Keratinocyte (primary cell): Measurements from ENCODE around the gene DEUP1. TPM values are rescaled to one million over a fixed set of nuclear protein-coding genes. Genes with fewer than 3 reads are reported as not detected.
"Not testable (repeated sequence)": the region's sequence is repeated elsewhere in the genome, so short reads cannot be mapped to it uniquely, and the experiment has no call there.

ENCODE experiments used
- DNase-seq: peaks from one replicate; pipeline ENCODE4 v3.0.0-alpha.2; 2011; ENCODE audit warnings: low read depth, missing footprints, low spot score
- FAIRE-seq: peaks from 2 replicates; lab custom pipeline; 2011; peaks lifted over from hg19 to GRCh38; lab: Jason Lieb, UNC
- H2AFZ ChIP-seq: 2 replicates; pipeline ENCODE4 v1.6.0; 2012; ENCODE audit warnings: low read length, control low read depth, inconsistent platforms; ENCODE audit not compliant: control insufficient read depth
- H3K27ac ChIP-seq: 2 replicates; pipeline ENCODE4 v1.5.1; 2011; ENCODE audit warnings: low read length; ENCODE audit not compliant: control insufficient read depth, insufficient read depth
- H3K27me3 ChIP-seq: 3 replicates; pipeline ENCODE4 v1.6.0; 2011; ENCODE audit warnings: low read length; ENCODE audit not compliant: control insufficient read depth, insufficient read depth; ENCODE audit errors: extremely low read depth
- H3K36me3 ChIP-seq, 2 experiments: 2 replicates in 1 of 2; 3 replicates in 1 of 2; pipeline ENCODE4 v1.5.1; 2011; ENCODE audit warnings: low read length in 2 of 2, mild to moderate bottlenecking in 1 of 2; ENCODE audit not compliant: control insufficient read depth in 2 of 2, insufficient read depth in 2 of 2; ENCODE audit errors: extremely low read depth in 1 of 2
- H3K4me1 ChIP-seq: 3 replicates; pipeline ENCODE4 v1.5.1; 2011; ENCODE audit warnings: low read length; ENCODE audit not compliant: control insufficient read depth, insufficient read depth; ENCODE audit errors: extremely low read depth
- H3K4me2 ChIP-seq: 3 replicates; pipeline ENCODE4 v1.6.0; 2011; ENCODE audit warnings: low read depth, low read length; ENCODE audit not compliant: control insufficient read depth, insufficient read depth; ENCODE audit errors: extremely low read depth
- H3K4me3 ChIP-seq, 3 experiments: fragments of 200-600 bp in 1 of 3; sonication (generic) in 1 of 3; 2 replicates in 2 of 3; 3 replicates in 1 of 3; pipeline ENCODE4 v1.5.1; 2011 to 2016; ENCODE audit warnings: low read length in 3 of 3, mild to moderate bottlenecking in 3 of 3, control low read depth in 2 of 3, inconsistent platforms in 1 of 3, low read depth in 1 of 3, mixed read lengths in 1 of 3, mixed run types in 1 of 3, moderate library complexity in 1 of 3; ENCODE audit not compliant: control insufficient read depth in 2 of 3, insufficient read depth in 2 of 3; ENCODE audit errors: extremely low read depth in 1 of 3
- H3K79me2 ChIP-seq: 2 replicates; pipeline ENCODE4 v1.6.0; 2012; ENCODE audit warnings: low read length; ENCODE audit not compliant: control insufficient read depth, insufficient read depth
- H3K9ac ChIP-seq: 3 replicates; pipeline ENCODE4 v1.6.0; 2011; ENCODE audit warnings: low read length; ENCODE audit not compliant: control insufficient read depth, insufficient read depth; ENCODE audit errors: extremely low read depth
- H3K9me1 ChIP-seq: 3 replicates; pipeline ENCODE4 v1.6.0; 2011; ENCODE audit warnings: low read length; ENCODE audit not compliant: control insufficient read depth, insufficient read depth; ENCODE audit errors: extremely low read depth
- H3K9me3 ChIP-seq: 2 replicates; pipeline ENCODE4 v1.5.1; 2012; ENCODE audit warnings: low read depth, low read length; ENCODE audit not compliant: control insufficient read depth
- H4K20me1 ChIP-seq: 3 replicates; pipeline ENCODE4 v1.6.0; 2011; ENCODE audit warnings: low read length; ENCODE audit not compliant: control insufficient read depth, insufficient read depth; ENCODE audit errors: extremely low read depth
- CTCF ChIP-seq, 3 experiments: IDR thresholded peaks in 1 of 3; conservative IDR thresholded peaks in 1 of 3; optimal IDR thresholded peaks in 1 of 3; 2 replicates in 2 of 3; 3 replicates in 1 of 3; pipeline versions ENCODE3 to v1.5.1; 2011; ENCODE audit warnings: low read length in 3 of 3, mild to moderate bottlenecking in 3 of 3, moderate library complexity in 2 of 3, control low read depth in 1 of 3, inconsistent platforms in 1 of 3; ENCODE audit not compliant: insufficient read depth in 2 of 3; ENCODE audit errors: extremely low read depth in 1 of 3
- EZH2 ChIP-seq: IDR thresholded peaks from one replicate; pipeline ENCODE4 v1.6.1; 2012; ENCODE audit warnings: inconsistent platforms, mild to moderate bottlenecking, low read length, moderate library complexity
- dilution Hi-C: fragments of 300-500 bp; cut with MboI; formaldehyde crosslinking; loops from one replicate; pipeline ENCODE4 v1.7.0; 2020; ENCODE audit warnings: low sequenced_read_pairs; ENCODE audit not compliant: extremely low pct_ligation_motif_present
- polyA plus RNA-seq, 5 experiments: library from polyadenylated mRNA; depleted of rRNA in 3 of 5; stranded (reverse) in 3 of 5; stranded (forward) in 1 of 5; unstranded in 1 of 5; fragments of >200 nt; gene quantifications; 1 replicate in 1 of 5; 2 replicates in 3 of 5; 3 replicates in 1 of 5; pipeline versions ENCODE4 v1.2.1 to v1.2.3, GENCODE V29; 2011 to 2012; ENCODE audit warnings: missing spikeins in 2 of 5, low read depth in 1 of 5, low replicate concordance in 1 of 5

DEUP1 gene
- polyA plus RNA-seq, 1 donor (not counting 4 experiments of a cell fraction or from before 2014, with no cell fraction given), result 0.12 TPM

DNA sequence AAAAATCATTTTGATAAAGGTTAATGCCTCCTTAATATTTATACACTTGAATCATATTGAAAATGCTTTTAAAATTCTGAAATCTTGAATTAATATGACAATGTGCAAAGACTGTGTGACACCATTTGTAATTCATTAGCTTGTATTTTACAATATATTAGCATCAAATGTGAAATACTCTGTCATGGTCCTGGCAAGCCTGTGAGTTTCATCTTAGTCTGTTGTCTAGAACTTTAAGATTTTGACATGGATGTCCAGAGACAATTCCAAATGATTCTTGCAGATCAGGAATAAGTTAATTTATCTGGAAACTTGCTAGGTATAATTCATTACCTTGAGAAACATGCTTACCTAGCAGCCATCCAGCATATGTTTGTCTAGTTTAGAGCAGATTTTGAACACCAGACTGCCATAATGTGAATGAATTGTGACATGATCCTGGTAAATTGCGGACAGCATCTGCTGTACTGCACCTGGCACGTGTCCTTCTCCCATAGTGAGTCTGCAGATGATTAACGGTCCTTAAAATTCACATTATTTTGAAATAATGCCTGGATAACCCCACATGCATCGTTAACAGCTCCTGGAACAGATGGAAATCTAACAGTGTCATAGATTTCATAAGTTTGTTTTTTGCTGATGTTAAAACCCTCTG lies 34.5 kb upstream of the DEUP1 start:
- FAIRE-seq, result no peak
- dilution Hi-C loops, result no loop called here

DNA sequence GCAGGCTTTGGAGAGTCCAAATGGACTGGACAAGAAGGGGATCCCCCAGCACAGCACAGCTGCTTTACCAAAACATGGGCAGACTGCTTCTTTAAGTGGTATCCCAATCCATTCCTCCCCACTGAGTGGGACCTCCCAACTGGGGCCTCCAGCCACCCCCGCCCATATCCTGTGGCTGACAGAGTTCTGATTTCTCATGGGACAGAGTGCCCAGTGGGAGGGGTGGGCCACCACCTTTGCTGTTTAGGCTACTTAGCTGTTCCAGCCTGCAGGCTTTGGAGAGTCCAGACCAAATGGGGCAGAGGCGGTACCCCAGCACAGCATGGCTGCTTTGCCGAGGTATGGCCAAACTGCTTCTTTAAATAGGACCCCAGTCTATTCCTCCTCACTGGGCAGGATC lies 26.9 kb upstream of the DEUP1 start:
- FAIRE-seq, result no peak
- Histone ChIP-seq H3K9me3 (no peaks in the 10 kb centered on the region), H4K20me1 (no peaks in the 10 kb centered on the region), H3K9me1 (no peaks in the 10 kb centered on the region), H3K9ac (no peak overlapping the region), H3K4me1 (no peaks in the 10 kb centered on the region), H2AFZ (no peak overlapping the region), H3K4me3 (no peak overlapping the region), H3K4me2 (no peak overlapping the region), H3K36me3 (no peaks in the 10 kb centered on the region), H3K27me3 (no peaks in the 10 kb centered on the region), H3K79me2 (no peaks in the 10 kb centered on the region), H3K27ac (no peak overlapping the region)
- no peak for TF ChIP-seq CTCF (optimal IDR thresholded peaks at IDR 0.05 in 1 of 3, IDR thresholded peaks at IDR 0.05 in 1 of 3, conservative IDR thresholded peaks at IDR 0.05 in 1 of 3; ENCODE audit: extremely low read depth in 1 of 3, insufficient read depth in 2 of 3, low read length in 3 of 3)
- DNase-seq, result no peak
- dilution Hi-C loops, result no loop called here

More for the DNA sequence above, 34.5 kb upstream of the DEUP1 start:
- Histone ChIP-seq H4K20me1 (no peaks in the 10 kb centered on the region), H3K36me3 (no peaks in the 10 kb centered on the region), H3K4me3 (no peak overlapping the region), H2AFZ (no peak overlapping the region), H3K27ac (no peak overlapping the region), H3K9me3 (no peaks in the 10 kb centered on the region), H3K9ac (no peak overlapping the region), H3K79me2 (no peaks in the 10 kb centered on the region), H3K27me3 (no peaks in the 10 kb centered on the region), H3K4me1 (no peaks in the 10 kb centered on the region), H3K9me1 (no peaks in the 10 kb centered on the region), H3K4me2 (no peak overlapping the region)
- TF ChIP-seq CTCF (optimal IDR thresholded peaks at IDR 0.05 in 1 of 3, IDR thresholded peaks at IDR 0.05 in 1 of 3, conservative IDR thresholded peaks at IDR 0.05 in 1 of 3; ENCODE audit: extremely low read depth in 1 of 3, insufficient read depth in 2 of 3, low read length in 3 of 3), result no peak
- no peak for TF ChIP-seq EZH2
- DNase-seq, result no peak

- DNase-seq, H3K4me1 ChIP-seq, FAIRE-seq, H3K36me3 ChIP-seq, H3K27me3 ChIP-seq, H3K27ac ChIP-seq, H3K4me3 ChIP-seq, H3K4me2 ChIP-seq, H3K9me3 ChIP-seq, H3K79me2 ChIP-seq, H3K9ac ChIP-seq, dilution Hi-C loops, H2AFZ ChIP-seq, H3K9me1 ChIP-seq, H4K20me1 ChIP-seq: not testable (repeated sequence)
These were observed 16.1 kb upstream of the DEUP1 start for GRCh38 chr11:93314399-93314798.
